ENCODE measurements around the gene ANO10.

ANO10 gene

GRCh38 chr3:43415088-43415487, 206.7 kb downstream of the ANO10 start:
- TF ChIP-seq ZBTB7A (IDR thresholded peaks at IDR 0.05; ENCODE audit: low read depth) = no peak
- TF ChIP-seq USF1 (IDR thresholded peaks at IDR 0.05) = no peak
- TF ChIP-seq TEAD4 (IDR thresholded peaks at IDR 0.05) = no peak
- TF ChIP-seq FOXM1 (IDR thresholded peaks at IDR 0.05; ENCODE audit: borderline replicate concordance, low read depth) = no peak
- TF ChIP-seq NFIC (IDR thresholded peaks at IDR 0.05) = no peak
- TF ChIP-seq CEBPB (IDR thresholded peaks at IDR 0.05) = no peak
- TF ChIP-seq YY1 (IDR thresholded peaks at IDR 0.05; ENCODE audit: low read depth) = no peak
- no peak for TF ChIP-seq EGR1 (IDR thresholded peaks at IDR 0.05)
- no peak for TF ChIP-seq EP300 (IDR thresholded peaks at IDR 0.05; ENCODE audit: borderline replicate concordance)
- TF ChIP-seq REST (IDR thresholded peaks at IDR 0.05; ENCODE audit: low read depth) = no peak
- TF ChIP-seq CREB1 (IDR thresholded peaks at IDR 0.05; ENCODE audit: low read depth) = no peak
- no peak for TF ChIP-seq RAD21 (IDR thresholded peaks at IDR 0.05; ENCODE audit: low read depth)
- TF ChIP-seq MAX (IDR thresholded peaks at IDR 0.05) = no peak
- TF ChIP-seq TAF1 (IDR thresholded peaks at IDR 0.05; ENCODE audit: low read depth) = no peak
- no peak for TF ChIP-seq TCF12 (IDR thresholded peaks at IDR 0.05; ENCODE audit: low read depth)

GRCh38 chr3:43413676-43414368, 208.0 kb downstream of the ANO10 start:
- TF ChIP-seq FOXM1 (IDR thresholded peaks at IDR 0.05; ENCODE audit: borderline replicate concordance, low read depth) (no peak), EGR1 (IDR thresholded peaks at IDR 0.05) (no peak), TCF12 (IDR thresholded peaks at IDR 0.05; ENCODE audit: low read depth) (no peak), MAX (IDR thresholded peaks at IDR 0.05) (no peak), YY1 (IDR thresholded peaks at IDR 0.05; ENCODE audit: low read depth) (no peak), NFIC (IDR thresholded peaks at IDR 0.05) (no peak), EP300 (IDR thresholded peaks at IDR 0.05; ENCODE audit: borderline replicate concordance) (no peak), USF1 (IDR thresholded peaks at IDR 0.05) (no peak), REST (IDR thresholded peaks at IDR 0.05; ENCODE audit: low read depth) (no peak), TEAD4 (IDR thresholded peaks at IDR 0.05) (no peak), CEBPB (IDR thresholded peaks at IDR 0.05) (no peak), RAD21 (IDR thresholded peaks at IDR 0.05; ENCODE audit: low read depth) (no peak), ZBTB7A (IDR thresholded peaks at IDR 0.05; ENCODE audit: low read depth) (no peak), CREB1 (IDR thresholded peaks at IDR 0.05; ENCODE audit: low read depth) (no peak), TAF1 (IDR thresholded peaks at IDR 0.05; ENCODE audit: low read depth) (no peak)

- no peak for TF ChIP-seq FOXM1 (IDR thresholded peaks at IDR 0.05; ENCODE audit: borderline replicate concordance, low read depth)
- TF ChIP-seq TAF1 (IDR thresholded peaks at IDR 0.05; ENCODE audit: low read depth) = no peak
- no peak for TF ChIP-seq USF1 (IDR thresholded peaks at IDR 0.05)
- TF ChIP-seq EP300 (IDR thresholded peaks at IDR 0.05; ENCODE audit: borderline replicate concordance) = no peak
- no peak for TF ChIP-seq MAX (IDR thresholded peaks at IDR 0.05)
- no peak for TF ChIP-seq CREB1 (IDR thresholded peaks at IDR 0.05; ENCODE audit: low read depth)
These were observed 210.4 kb downstream of the ANO10 start for GRCh38 chr3:43411429-43411828.

- TF ChIP-seq EP300 (IDR thresholded peaks at IDR 0.05; ENCODE audit: borderline replicate concordance) (no peak), TEAD4 (IDR thresholded peaks at IDR 0.05) (no peak), TCF12 (IDR thresholded peaks at IDR 0.05; ENCODE audit: low read depth) (no peak), REST (IDR thresholded peaks at IDR 0.05; ENCODE audit: low read depth) (no peak), RAD21 (IDR thresholded peaks at IDR 0.05; ENCODE audit: low read depth) (no peak)
These were observed 211.2 kb downstream of the ANO10 start for GRCh38 chr3:43410592-43410991.
